DOHH2 (cell line): ENCODE measurements around the gene EXD3.

Experiments
- H3F3A ChIP-seq: fragments of 200-600 bp; sonication (generic), shearing (Covaris generic); 2 replicates; pipeline ENCODE4 v1.6.0; 2016; ENCODE audit warnings: antibody characterized with exemption, mild to moderate bottlenecking; ENCODE audit not compliant: control insufficient read depth, insufficient read depth
- H3K27ac ChIP-seq: fragments of 200-600 bp; sonication (generic); 2 replicates; pipeline ENCODE4 v1.5.1; 2014; ENCODE audit warnings: low read depth, mild to moderate bottlenecking, low read length, moderate library complexity
- H3K27me3 ChIP-seq: fragments of 200-600 bp; sonication (generic); 2 replicates; pipeline ENCODE4 v1.6.1; 2014; ENCODE audit warnings: mild to moderate bottlenecking, low read length, mixed read lengths; ENCODE audit not compliant: control insufficient read depth
- H3K36me3 ChIP-seq: fragments of 200-600 bp; sonication (generic); 2 replicates; pipeline ENCODE4 v1.6.1; 2014; ENCODE audit warnings: mild to moderate bottlenecking, low read length, moderate library complexity, mixed read lengths; ENCODE audit not compliant: control insufficient read depth
- H3K4me1 ChIP-seq: fragments of 200-600 bp; sonication (generic); 2 replicates; pipeline ENCODE4 v1.6.1; 2014; ENCODE audit warnings: mild to moderate bottlenecking, low read length, mixed read lengths; ENCODE audit not compliant: control insufficient read depth
- H3K4me2 ChIP-seq: fragments of 200-600 bp; sonication (generic); 2 replicates; pipeline ENCODE4 v1.6.0; 2014; ENCODE audit warnings: mild to moderate bottlenecking, low read length, moderate library complexity
- H3K4me3 ChIP-seq: fragments of 200-600 bp; sonication (generic); 2 replicates; pipeline ENCODE4 v1.5.1; 2014; ENCODE audit warnings: mild to moderate bottlenecking, low read length, mixed read lengths
- H3K79me2 ChIP-seq: fragments of 200-600 bp; sonication (generic); 2 replicates; pipeline ENCODE4 v1.6.1; 2014; ENCODE audit warnings: mild to moderate bottlenecking, low read length, mixed read lengths; ENCODE audit not compliant: control insufficient read depth
- H3K9me2 ChIP-seq: fragments of 200-600 bp; sonication (generic); replicated peaks from 2 replicates; pipeline ENCODE4 v1.6.1; 2014; ENCODE audit warnings: mild to moderate bottlenecking, low read length, mixed read lengths; ENCODE audit not compliant: control insufficient read depth
- H3K9me3 ChIP-seq: fragments of 200-600 bp; sonication (generic); 2 replicates; pipeline ENCODE4 v1.6.1; 2014; ENCODE audit warnings: antibody characterized with exemption, low read length, mixed read lengths; ENCODE audit not compliant: control insufficient read depth, insufficient read depth
- H4K20me1 ChIP-seq: fragments of 200-600 bp; sonication (generic); 2 replicates; pipeline ENCODE4 v1.6.0; 2014; ENCODE audit warnings: low read depth, mild to moderate bottlenecking, antibody characterized with exemption, low read length, moderate library complexity; ENCODE audit not compliant: control insufficient read depth, insufficient read depth
- EZH2phosphoT487 ChIP-seq: fragments of 200-600 bp; sonication (generic); IDR thresholded peaks from 2 replicates; pipeline ENCODE4 v1.6.1; 2017; ENCODE audit warnings: borderline replicate concordance, mild to moderate bottlenecking, antibody characterized with exemption, low read length, moderate library complexity, mixed read lengths
- TF ChIP-seq, protein P1 (sequence below): fragments of 200-600 bp; sonication (generic); IDR thresholded peaks from one replicate; pipeline ENCODE4 v1.5.1; 2014; ENCODE audit warnings: antibody characterized with exemption, mild to moderate bottlenecking, low read depth, low read length; ENCODE audit not compliant: poor library complexity, severe bottlenecking

The EXD3 gene

DNA sequence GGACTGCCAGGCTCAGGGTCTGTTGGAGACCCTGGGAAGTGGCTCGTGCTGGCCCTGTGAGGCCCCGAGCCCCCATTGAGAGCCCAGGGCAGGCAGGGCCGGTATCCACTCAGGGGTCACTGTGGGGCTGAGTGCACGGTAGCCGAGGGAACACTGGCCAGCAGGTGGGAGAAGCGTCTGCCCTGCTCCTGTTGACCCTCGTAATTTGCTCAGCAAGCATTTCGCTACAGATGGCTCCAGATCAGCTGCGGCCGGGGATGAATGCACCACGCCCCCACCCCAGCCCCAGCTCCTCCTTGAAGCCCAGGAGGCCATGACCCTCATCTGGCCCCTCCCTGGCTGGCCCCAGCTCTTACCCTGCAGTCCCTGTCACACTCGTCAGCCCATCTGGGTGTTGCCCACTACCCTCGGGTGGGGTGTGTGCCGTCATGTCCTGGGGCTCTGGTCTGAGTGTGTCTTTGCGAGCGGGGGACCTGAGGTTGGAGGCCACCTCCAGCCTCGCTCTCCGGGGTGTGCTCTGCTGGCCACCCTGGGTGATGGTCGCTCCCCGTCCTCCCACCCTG lies 114.8 kb downstream of the EXD3 start:
- H3F3A ChIP-seq, result peaks cover under 1% of the 10 kb centered on the region; the same call in 1 of the 2 replicates
- H3K4me3 ChIP-seq, result no peak overlapping the region
- no peaks in the 10 kb centered on the region for H3K79me2 ChIP-seq
- H4K20me1 ChIP-seq, result no peaks in the 10 kb centered on the region
- TF ChIP-seq EZH2phosphoT487, result no peak
- TF ChIP-seq, protein P1, sequence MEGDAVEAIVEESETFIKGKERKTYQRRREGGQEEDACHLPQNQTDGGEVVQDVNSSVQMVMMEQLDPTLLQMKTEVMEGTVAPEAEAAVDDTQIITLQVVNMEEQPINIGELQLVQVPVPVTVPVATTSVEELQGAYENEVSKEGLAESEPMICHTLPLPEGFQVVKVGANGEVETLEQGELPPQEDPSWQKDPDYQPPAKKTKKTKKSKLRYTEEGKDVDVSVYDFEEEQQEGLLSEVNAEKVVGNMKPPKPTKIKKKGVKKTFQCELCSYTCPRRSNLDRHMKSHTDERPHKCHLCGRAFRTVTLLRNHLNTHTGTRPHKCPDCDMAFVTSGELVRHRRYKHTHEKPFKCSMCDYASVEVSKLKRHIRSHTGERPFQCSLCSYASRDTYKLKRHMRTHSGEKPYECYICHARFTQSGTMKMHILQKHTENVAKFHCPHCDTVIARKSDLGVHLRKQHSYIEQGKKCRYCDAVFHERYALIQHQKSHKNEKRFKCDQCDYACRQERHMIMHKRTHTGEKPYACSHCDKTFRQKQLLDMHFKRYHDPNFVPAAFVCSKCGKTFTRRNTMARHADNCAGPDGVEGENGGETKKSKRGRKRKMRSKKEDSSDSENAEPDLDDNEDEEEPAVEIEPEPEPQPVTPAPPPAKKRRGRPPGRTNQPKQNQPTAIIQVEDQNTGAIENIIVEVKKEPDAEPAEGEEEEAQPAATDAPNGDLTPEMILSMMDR, result no peak
- no peaks in the 10 kb centered on the region for H3K9me3 ChIP-seq
- peaks cover 20% of the 10 kb centered on the region for H3K27me3 ChIP-seq
- H3K27ac ChIP-seq, result no peak overlapping the region
- H3K36me3 ChIP-seq, result no peaks in the 10 kb centered on the region
- H3K9me2 ChIP-seq, result no peaks in the 10 kb centered on the region
- peaks cover 36% of the 10 kb centered on the region for H3K4me1 ChIP-seq
- H3K4me2 ChIP-seq, result no peak overlapping the region

DNA sequence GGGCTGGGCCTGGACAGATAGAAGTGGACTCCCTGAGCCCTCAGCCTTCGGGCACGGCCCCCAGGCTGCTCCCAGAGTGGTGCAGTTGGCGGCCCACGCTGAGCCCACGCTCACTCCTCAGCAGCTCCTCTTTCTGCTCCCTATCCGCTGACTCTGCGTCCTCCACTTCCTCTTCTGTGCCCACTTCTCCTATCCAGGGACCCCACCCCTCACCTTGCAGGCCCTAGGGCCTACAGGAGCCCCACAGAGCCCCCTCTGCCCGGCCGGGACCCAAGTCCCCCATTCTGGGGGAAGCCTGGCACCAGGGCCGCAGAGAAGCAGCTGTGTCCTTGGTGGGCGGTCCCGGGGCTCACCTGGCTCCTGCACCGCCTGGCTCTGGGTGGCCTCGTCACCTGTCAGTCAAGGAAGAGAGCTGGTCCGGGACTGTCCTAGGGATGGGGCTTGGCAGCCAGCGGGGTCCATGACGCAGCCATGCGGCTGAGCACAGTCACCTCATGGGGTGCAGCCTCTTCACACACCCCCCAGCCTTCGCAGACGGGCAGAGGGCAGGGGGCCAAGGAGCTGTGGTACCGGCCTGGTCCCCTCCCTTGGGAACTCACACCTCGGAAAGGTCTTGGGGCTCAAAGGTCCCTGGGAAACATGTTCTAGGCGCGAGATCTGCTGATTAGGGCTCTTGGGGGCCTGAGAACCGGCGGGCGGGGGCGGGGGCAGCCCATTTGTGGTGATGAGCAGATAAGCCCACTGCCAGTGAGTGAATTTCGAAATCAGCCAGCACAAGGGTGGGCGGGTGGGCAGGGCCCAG lies 115.5 kb downstream of the EXD3 start:
- Histone ChIP-seq H3K9me3 (no peaks in the 10 kb centered on the region), H3K4me1 (peaks cover 40% of the 10 kb centered on the region), H3K36me3 (no peaks in the 10 kb centered on the region), H3K9me2 (no peaks in the 10 kb centered on the region), H3F3A (peaks cover 3% of the 10 kb centered on the region; the same call in 1 of the 2 replicates), H3K4me3 (no peak overlapping the region), H4K20me1 (no peaks in the 10 kb centered on the region), H3K27ac (no peak overlapping the region), H3K79me2 (no peaks in the 10 kb centered on the region), H3K4me2 (no peak overlapping the region), H3K27me3 (peaks cover 20% of the 10 kb centered on the region)
- TF ChIP-seq, protein P1, result no peak
- no peak for TF ChIP-seq EZH2phosphoT487

DNA sequence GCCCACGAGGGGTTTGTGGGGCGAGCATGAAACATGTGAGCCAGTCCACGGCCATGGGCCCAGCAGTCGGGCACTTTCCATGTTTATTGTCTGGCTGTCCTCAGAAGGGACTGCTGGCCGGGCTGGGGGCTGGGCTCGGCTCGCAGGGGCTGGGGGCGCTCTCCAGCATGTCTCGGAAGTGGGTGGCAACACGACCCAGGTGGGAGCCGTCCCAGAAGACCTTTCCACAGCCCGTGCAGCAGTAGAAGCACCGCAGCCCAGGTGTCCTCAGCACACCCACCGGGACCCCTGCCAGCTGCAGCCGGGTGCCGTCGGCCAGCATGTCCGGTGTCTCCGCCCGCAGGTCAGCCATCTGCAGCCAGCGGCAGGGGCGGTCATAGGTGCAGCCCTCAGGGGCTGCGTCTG lies 116.1 kb downstream of the EXD3 start:
- no peaks in the 10 kb centered on the region for H3K9me2 ChIP-seq
- H3K4me2 ChIP-seq, result peak overlapping the region; percentile 39; the same call in 1 of the 2 replicates
- peaks cover 41% of the 10 kb centered on the region for H3K4me1 ChIP-seq
- H3K27me3 ChIP-seq, result peaks cover 20% of the 10 kb centered on the region
- H3K9me3 ChIP-seq, result no peaks in the 10 kb centered on the region
- H4K20me1 ChIP-seq, result no peaks in the 10 kb centered on the region
- H3K4me3 ChIP-seq, result no peak overlapping the region
- H3K36me3 ChIP-seq, result no peaks in the 10 kb centered on the region
- H3K79me2 ChIP-seq, result no peaks in the 10 kb centered on the region
- H3F3A ChIP-seq, result peaks cover 3% of the 10 kb centered on the region; the same call in 1 of the 2 replicates
- H3K27ac ChIP-seq, result no peak overlapping the region
- TF ChIP-seq, protein P1, result no peak
